CD4-positive, CD25-positive, alpha-beta regulatory T cell (primary cell): ENCODE measurements around the gene PSPN. TPM values are rescaled to one million over a fixed set of nuclear protein-coding genes. Genes with fewer than 3 reads are reported as not detected.
A peak's percentile ranks its signal among the peaks of the same experiment; 100 is the strongest.

Experiments
- ATAC-seq, 2 donors: fragments of 150-1000 bp; cut with Tn5 transposase; one replicate each; pipeline ENCODE4 v1.10.0; 2021; ENCODE audit warnings: low read depth in 2 of 2, moderate number of reproducible peaks in 2 of 2, moderate library complexity in 1 of 2
- DNase-seq, 3 donors: peaks; one replicate each; pipeline versions ENCODE4 v3.0.0 to v3.0.0-alpha.2; 2012 to 2022; ENCODE audit warnings: mixed read lengths in 1 of 3
- H3K27ac ChIP-seq: one replicate; pipeline ENCODE4 v1.7.0; 2013; ENCODE audit warnings: mild to moderate bottlenecking, low read length; ENCODE audit not compliant: insufficient read depth, poor library complexity, severe bottlenecking
- H3K27me3 ChIP-seq: one replicate; pipeline ENCODE4 v1.7.0; 2013; ENCODE audit warnings: low read length; ENCODE audit not compliant: control insufficient read depth, insufficient read depth
- H3K36me3 ChIP-seq: one replicate; pipeline ENCODE4 v1.7.0; 2013; ENCODE audit warnings: mild to moderate bottlenecking, low read length, moderate library complexity; ENCODE audit not compliant: control insufficient read depth, insufficient read depth
- H3K4me1 ChIP-seq: 2 replicates; pipeline ENCODE4 v1.7.0; 2013; ENCODE audit warnings: mild to moderate bottlenecking, low read length; ENCODE audit not compliant: insufficient read depth, control insufficient read depth, poor library complexity, severe bottlenecking
- H3K4me3 ChIP-seq: one replicate; pipeline ENCODE4 v1.7.0; 2013; ENCODE audit warnings: low read depth, mild to moderate bottlenecking, low read length, moderate library complexity
- H3K9me3 ChIP-seq, 2 experiments: 1 replicate in 1 of 2; 2 replicates in 1 of 2; pipeline ENCODE4 v1.7.0; 2013; ENCODE audit warnings: low read length in 2 of 2, mild to moderate bottlenecking in 1 of 2, moderate library complexity in 1 of 2; ENCODE audit not compliant: control insufficient read depth in 2 of 2
- H3K27ac Mint-ChIP-seq, 3 donors: one replicate each; pipeline ENCODE4 v1.8.0; 2020 to 2022; ENCODE audit warnings: mild to moderate bottlenecking in 3 of 3, mixed read lengths in 3 of 3, moderate library complexity in 2 of 3
- H3K27me3 Mint-ChIP-seq: one replicate; pipeline ENCODE4 v1.8.0; 2022; ENCODE audit warnings: mild to moderate bottlenecking, mixed read lengths
- H3K36me3 Mint-ChIP-seq: one replicate; pipeline ENCODE4 v1.8.0; 2020; ENCODE audit warnings: mixed read lengths
- H3K4me1 Mint-ChIP-seq, 4 donors: one replicate each; pipeline ENCODE4 v1.8.0; 2020 to 2022; ENCODE audit warnings: mixed read lengths in 4 of 4, mild to moderate bottlenecking in 1 of 4
- H3K4me3 Mint-ChIP-seq, 4 donors: one replicate each; pipeline ENCODE4 v1.8.0; 2020 to 2022; ENCODE audit warnings: mild to moderate bottlenecking in 4 of 4, mixed read lengths in 4 of 4, moderate library complexity in 3 of 4
- H3K9me3 Mint-ChIP-seq, 7 donors: one replicate each; pipeline ENCODE4 v1.8.0; 2020 to 2022; ENCODE audit warnings: mixed read lengths in 7 of 7, mild to moderate bottlenecking in 3 of 7, moderate library complexity in 2 of 7
- polyA plus RNA-seq, 4 donors: library from polyadenylated mRNA; unstranded; fragments of 300-500 nt; fragmentation: Illumina TruSeq; gene quantifications; one replicate each; pipeline ENCODE4 v1.2.3, GENCODE V29; 2021
- total RNA-seq: library from RNA; stranded (reverse); gene quantifications from one replicate; pipeline ENCODE4 v1.2.3, GENCODE V29; 2022

PSPN gene
- total and polyA plus RNA-seq, 5 donors from 2014 or later = 0.41 to 1.0 (median 0.72) TPM

DNA sequence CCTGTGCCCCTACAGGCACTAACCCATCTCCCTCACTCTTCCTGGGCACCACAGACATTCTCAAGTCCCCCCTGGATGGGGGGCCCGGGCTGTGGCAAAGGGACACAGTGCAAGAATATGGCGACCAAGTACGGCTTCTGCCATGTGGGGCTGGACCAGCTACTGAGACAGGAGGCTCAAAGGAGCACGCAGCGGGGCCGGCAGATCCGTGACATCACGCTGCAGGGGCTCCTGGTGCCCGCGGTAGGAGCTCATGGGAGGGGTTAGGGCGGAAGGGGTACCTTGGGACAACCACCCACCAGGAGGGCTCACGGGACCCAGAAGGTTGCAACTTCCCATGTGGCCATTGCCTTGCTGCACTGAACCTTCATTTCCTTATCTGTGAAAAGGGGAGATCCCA, 20.6 kb upstream of the PSPN start:
- H3K4me1 Mint-ChIP-seq = peaks cover 4 to 23% (median 14%) of the 10 kb centered on the region in 4 donors
- no peak overlapping the region for H3K27ac Mint-ChIP-seq
- no peak overlapping the region for H3K4me3 ChIP-seq
- no peaks in the 10 kb centered on the region for H3K36me3 Mint-ChIP-seq
- no peak overlapping the region for H3K27ac ChIP-seq
- peaks cover 0 to 1% (median 0%) of the 10 kb centered on the region in 7 donors for H3K9me3 Mint-ChIP-seq
- H3K9me3 ChIP-seq = no peaks in the 10 kb centered on the region
- H3K27me3 ChIP-seq = no peaks in the 10 kb centered on the region
- peaks cover 16% of the 10 kb centered on the region for H3K4me1 ChIP-seq
- no peak for DNase-seq
- no peak for ATAC-seq
- no peak overlapping the region for H3K4me3 Mint-ChIP-seq
- no peaks in the 10 kb centered on the region for H3K36me3 ChIP-seq
- peaks cover 10% of the 10 kb centered on the region for H3K27me3 Mint-ChIP-seq

DNA sequence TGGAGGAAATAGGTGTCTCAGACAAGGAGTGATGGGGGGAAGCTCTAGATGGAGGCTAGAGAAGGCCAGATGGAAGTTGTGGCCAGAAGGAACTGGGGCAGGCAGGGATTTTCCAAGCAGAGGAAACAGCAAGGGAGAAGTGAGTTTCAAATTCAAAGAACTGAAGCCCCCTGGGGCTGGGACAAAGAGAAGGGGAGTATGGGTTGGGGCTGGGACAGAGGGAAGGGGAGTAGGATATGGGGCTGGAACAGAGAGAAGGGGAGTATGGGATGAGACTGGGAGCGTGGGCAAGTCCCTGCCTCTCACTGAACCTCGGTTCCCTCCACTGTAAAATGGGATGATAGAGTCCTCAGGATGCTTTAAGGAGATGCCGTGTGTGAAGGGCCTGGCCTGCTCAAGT, 19.1 kb upstream of the PSPN start:
- Histone ChIP-seq H3K4me1 (peaks cover 16% of the 10 kb centered on the region), H3K36me3 (no peaks in the 10 kb centered on the region), H3K27ac (no peak overlapping the region), H3K27me3 (no peaks in the 10 kb centered on the region), H3K9me3 (no peaks in the 10 kb centered on the region), H3K4me3 (no peak overlapping the region)
- H3K27ac Mint-ChIP-seq = peak overlapping the region; percentile 33 to 98 (median 56)
- H3K27me3 Mint-ChIP-seq = peaks cover 10% of the 10 kb centered on the region
- no peak for DNase-seq
- peaks cover 0 to 2% (median 0%) of the 10 kb centered on the region in 7 donors for H3K9me3 Mint-ChIP-seq
- ATAC-seq = no peak
- peaks cover 4 to 28% (median 18%) of the 10 kb centered on the region in 4 donors for H3K4me1 Mint-ChIP-seq
- H3K36me3 Mint-ChIP-seq = peaks cover 3% of the 10 kb centered on the region
- peak overlapping the region; percentile 22 to 96 (median 62) for H3K4me3 Mint-ChIP-seq

DNA sequence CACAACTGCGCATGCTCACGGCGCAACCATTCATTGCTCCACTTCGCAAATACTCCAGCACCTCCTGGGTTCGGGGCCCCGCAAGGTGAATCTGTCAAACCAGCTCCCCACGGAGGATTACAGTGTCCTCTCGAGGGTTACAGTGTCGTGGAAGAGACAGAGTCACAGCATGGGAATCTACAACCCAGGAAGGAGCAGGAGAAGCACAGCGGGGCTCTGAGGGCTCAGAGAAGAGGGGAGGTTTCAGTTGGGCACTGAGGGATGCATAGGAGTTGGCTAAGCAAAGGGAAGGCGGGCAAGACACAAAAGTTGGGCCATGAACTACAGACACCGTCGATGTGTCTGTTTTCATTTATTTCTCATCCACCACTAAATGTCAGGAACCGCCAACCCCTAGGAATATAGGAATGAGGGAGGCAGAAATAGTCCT, 18.3 kb upstream of the PSPN start:
- ATAC-seq (no peak), DNase-seq (peak in 1 of 3 donors; percentile 83)
- H3K9me3 ChIP-seq = no peaks in the 10 kb centered on the region
- peak overlapping the region in 2 of 3 donors; percentile 97 to 98 for H3K27ac Mint-ChIP-seq
- H3K36me3 ChIP-seq = peaks cover 5% of the 10 kb centered on the region
- peak overlapping the region; percentile 83 for H3K4me3 ChIP-seq
- peaks cover 0 to 2% (median 0%) of the 10 kb centered on the region in 7 donors for H3K9me3 Mint-ChIP-seq
- H3K36me3 Mint-ChIP-seq = peaks cover 3% of the 10 kb centered on the region
- H3K27me3 Mint-ChIP-seq = peaks cover 10% of the 10 kb centered on the region
- no peaks in the 10 kb centered on the region for H3K27me3 ChIP-seq
- peak overlapping the region; percentile 96 to 97 (median 96) for H3K4me3 Mint-ChIP-seq
- H3K4me1 Mint-ChIP-seq = peaks cover 4 to 28% (median 19%) of the 10 kb centered on the region in 4 donors
- peak overlapping the region; percentile 97 for H3K27ac ChIP-seq
- peaks cover 16% of the 10 kb centered on the region for H3K4me1 ChIP-seq

DNA sequence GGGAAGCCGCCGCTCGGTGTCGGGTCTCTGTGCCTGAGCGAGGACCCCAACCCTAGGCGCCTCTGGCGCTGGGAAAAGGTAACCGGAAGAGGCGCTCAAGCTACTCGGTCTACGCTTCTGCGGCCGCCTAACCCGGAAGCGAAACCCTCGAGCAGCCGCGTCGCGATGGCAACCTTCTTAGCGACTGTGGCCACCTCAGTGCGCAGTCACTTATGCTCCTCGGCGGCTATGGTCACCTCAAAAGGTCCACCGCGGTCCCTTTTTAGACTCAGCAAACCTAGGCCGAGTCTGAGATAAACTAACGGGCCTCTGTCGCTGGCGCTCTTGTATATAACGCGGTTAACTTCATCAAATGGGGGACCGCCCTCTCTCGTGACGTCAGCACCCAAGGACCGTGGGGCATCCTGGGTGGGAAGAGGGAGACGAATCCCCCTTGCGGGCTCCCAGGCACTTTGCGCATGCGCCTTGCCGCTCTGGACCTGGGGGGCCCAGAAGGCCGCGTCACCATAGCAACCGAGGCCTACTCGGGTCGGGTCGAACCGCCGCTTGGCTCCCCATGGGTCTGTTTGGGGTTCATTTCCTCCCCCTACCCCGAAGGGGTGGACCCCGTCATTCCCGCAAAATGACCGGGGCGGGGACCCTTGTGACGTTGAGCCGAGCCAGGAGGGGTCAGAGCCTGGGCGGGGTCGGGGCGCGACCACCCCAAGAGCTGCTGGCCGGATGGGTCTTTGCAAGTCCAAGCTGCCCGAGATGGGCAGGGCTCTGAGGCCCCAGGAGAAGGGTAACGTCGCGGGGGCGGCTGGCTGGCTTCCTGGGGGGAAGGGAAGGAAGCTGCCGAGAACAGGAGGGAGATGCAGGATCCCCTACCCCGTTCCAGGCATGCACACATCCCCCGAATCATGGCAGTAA, 17.6 kb upstream of the PSPN start, which contains the start of gene GTF2F1:
Gene GTF2F1 (minus strand): TSS at position 91 of the 909 bp plus-strand sequence. CDS start 169 bp downstream, outside the sequence.
- Mint-ChIP-seq H3K9me3 (peaks cover 0 to 2% (median 0%) of the 10 kb centered on the region in 7 donors), H3K36me3 (peaks cover 5% of the 10 kb centered on the region), H3K27ac (peak within 1 kb of the TSS; percentile 97 to 99 (median 98)), H3K4me1 (peaks cover 4 to 31% (median 19%) of the 10 kb centered on the region in 4 donors), H3K4me3 (peak within 1 kb of the TSS; percentile 96 to 97 (median 96)), H3K27me3 (peaks cover 10% of the 10 kb centered on the region)
- peaks cover 7% of the 10 kb centered on the region for H3K36me3 ChIP-seq
- H3K4me1 ChIP-seq = peaks cover 16% of the 10 kb centered on the region
- H3K4me3 ChIP-seq = peak within 1 kb of the TSS; percentile 83
- no peaks in the 10 kb centered on the region for H3K9me3 ChIP-seq
- peak within 1 kb of the TSS; percentile 97 for H3K27ac ChIP-seq
- peak; percentile 87 to 88 for ATAC-seq
- peak; percentile 91 to 94 (median 91) for DNase-seq
- no peaks in the 10 kb centered on the region for H3K27me3 ChIP-seq

DNA sequence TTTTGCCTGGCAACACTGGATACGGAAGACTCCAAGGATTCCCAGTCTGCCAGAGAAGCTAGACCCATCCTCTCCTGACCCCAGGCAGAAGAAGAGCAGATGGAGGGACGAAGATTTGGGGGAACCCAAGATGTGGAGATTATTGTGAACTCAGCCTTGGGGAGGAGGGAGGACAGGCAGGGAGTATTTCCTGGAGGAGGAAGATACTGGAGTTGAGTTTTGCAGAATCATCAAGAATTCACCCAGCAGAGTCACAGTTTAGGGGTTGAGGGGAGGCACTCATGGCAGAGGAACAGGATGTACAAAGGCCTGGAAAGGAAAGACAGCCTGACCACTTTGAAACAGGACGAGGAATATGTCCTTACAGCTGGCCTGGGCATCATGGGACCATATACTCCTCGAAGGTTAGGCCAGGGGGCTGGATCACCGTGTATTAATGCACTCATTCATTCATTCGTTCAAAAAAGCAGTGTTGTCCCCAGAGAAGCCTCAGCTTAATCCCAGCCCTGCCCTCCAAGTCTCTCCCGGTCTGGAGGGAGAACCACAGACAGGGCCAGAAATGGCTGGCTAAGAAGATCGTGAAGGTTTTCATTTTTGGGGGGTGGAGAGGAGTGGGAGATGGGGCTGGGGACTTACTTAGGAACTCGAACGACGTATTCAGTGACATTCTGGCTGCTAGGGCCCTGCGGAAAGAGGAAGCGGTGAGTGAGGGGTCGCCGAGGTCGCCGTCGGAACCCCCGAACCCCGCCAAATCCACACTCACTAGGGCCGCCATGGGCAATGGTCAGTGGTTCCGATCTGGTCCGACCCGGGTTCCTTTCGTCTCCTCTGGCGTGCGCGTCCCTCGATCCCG, 16.7 kb upstream of the PSPN start:
- Mint-ChIP-seq H3K4me1 (peaks cover 4 to 33% (median 19%) of the 10 kb centered on the region in 4 donors), H3K27ac (peak overlapping the region; percentile 97 to 99 (median 98)), H3K4me3 (peak overlapping the region; percentile 96 to 97 (median 96)), H3K36me3 (peaks cover 7% of the 10 kb centered on the region), H3K27me3 (peaks cover 10% of the 10 kb centered on the region), H3K9me3 (peaks cover 0 to 2% (median 0%) of the 10 kb centered on the region in 7 donors)
- Histone ChIP-seq H3K4me1 (peaks cover 16% of the 10 kb centered on the region), H3K9me3 (no peaks in the 10 kb centered on the region), H3K4me3 (peak overlapping the region; percentile 83), H3K36me3 (peaks cover 11% of the 10 kb centered on the region), H3K27ac (peak overlapping the region; percentile 97), H3K27me3 (no peaks in the 10 kb centered on the region)
- no peak for DNase-seq
- no peak for ATAC-seq

DNA sequence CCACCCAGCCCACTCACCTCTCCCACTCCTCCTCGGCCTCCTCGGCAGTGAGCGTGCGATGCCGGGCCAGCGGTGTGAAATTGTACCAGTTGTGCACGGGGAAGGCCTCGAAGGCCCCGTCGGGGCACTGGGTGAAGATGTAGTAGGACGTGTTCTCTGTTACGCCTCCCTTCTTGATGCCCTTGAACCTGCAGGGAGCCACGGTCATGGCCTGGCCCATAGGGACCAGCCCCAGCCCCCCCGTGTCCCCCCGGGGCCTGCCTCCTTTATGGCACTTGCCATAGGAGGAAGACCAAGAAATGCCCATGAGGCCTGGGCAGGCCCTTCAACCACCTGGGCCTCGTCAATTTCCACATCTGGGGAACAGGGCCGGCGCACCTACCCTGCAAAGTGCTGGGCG, 11.6 kb upstream of the PSPN start:
- H3K27ac Mint-ChIP-seq = no peak overlapping the region
- no peak overlapping the region for H3K27ac ChIP-seq
- no peak overlapping the region for H3K4me3 ChIP-seq
- H3K36me3 Mint-ChIP-seq = peaks cover 22% of the 10 kb centered on the region
- H3K4me1 ChIP-seq = peaks cover 4% of the 10 kb centered on the region
- peaks cover 5% of the 10 kb centered on the region for H3K27me3 Mint-ChIP-seq
- no peak for ATAC-seq
- H3K9me3 ChIP-seq = no peaks in the 10 kb centered on the region
- H3K4me1 Mint-ChIP-seq = peaks cover 0 to 20% (median 12%) of the 10 kb centered on the region in 4 donors
- DNase-seq = no peak
- no peaks in the 10 kb centered on the region for H3K27me3 ChIP-seq
- no peak overlapping the region for H3K4me3 Mint-ChIP-seq
- peaks cover 41% of the 10 kb centered on the region for H3K36me3 ChIP-seq
- peaks cover 0 to 2% (median 0%) of the 10 kb centered on the region in 7 donors for H3K9me3 Mint-ChIP-seq

DNA sequence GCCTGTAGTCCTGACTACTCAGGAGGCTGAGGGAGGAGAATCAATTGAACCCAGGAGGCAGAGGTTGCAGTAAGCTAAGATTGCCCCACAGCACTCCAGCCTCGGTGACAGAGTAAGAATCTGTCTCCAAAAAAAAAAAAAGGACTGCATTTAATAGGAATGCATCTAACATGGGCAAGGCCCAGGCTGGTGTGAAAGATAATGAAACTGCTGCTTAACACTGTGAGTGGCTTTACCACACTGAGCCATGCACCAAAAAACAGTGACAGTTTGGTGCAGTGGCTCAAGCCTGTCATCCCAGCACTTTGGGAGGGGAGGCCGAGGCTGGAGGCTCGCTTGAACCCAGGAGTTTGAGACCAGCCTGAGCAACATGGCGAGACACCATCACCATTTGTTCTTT, 8.6 kb upstream of the PSPN start:
- DNase-seq (no peak), ATAC-seq (no peak)

More for the DNA sequence above, 8.6 kb upstream of the PSPN start:
- Mint-ChIP-seq H3K27me3 (no peaks in the 10 kb centered on the region), H3K27ac (no peak overlapping the region), H3K36me3 (peaks cover 34% of the 10 kb centered on the region), H3K9me3 (no peaks in the 10 kb centered on the region), H3K4me3 (no peak overlapping the region), H3K4me1 (peaks cover 0 to 5% (median 0%) of the 10 kb centered on the region in 4 donors)
- no peak overlapping the region for H3K4me3 ChIP-seq
- H3K36me3 ChIP-seq = peaks cover 66% of the 10 kb centered on the region
- no peaks in the 10 kb centered on the region for H3K4me1 ChIP-seq
- H3K27me3 ChIP-seq = no peaks in the 10 kb centered on the region
- H3K9me3 ChIP-seq = no peaks in the 10 kb centered on the region
- no peak overlapping the region for H3K27ac ChIP-seq
